ENCODE data around the gene LRRTM1.

Gene LRRTM1

DNA sequence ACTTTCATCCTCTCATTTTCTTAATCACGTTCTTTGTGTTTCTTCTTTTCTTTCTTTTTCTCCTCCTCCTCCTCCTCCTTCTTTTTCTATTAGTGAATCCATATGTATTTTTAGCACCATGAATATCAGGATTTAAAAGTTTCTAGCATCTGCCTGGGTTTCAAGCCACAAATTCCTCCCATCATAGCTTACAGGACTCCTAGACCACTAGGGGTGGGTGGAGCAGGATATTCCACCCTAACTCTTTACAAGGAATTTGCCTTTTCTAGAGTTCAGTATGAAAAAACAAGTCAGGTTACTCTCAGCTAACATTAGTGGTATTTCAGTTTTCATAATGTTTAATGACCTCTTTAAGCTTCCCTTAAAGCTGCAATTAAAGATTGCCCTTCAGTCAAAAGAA lies 19.1 kb upstream of the LRRTM1 start:
- no peak overlapping the region for H3K4me3 ChIP-seq (ENCODE audit: low read length)
- no peak for TF ChIP-seq ZNF274 (IDR thresholded peaks at IDR 0.05; ENCODE audit: low read depth, low read length)

DNA sequence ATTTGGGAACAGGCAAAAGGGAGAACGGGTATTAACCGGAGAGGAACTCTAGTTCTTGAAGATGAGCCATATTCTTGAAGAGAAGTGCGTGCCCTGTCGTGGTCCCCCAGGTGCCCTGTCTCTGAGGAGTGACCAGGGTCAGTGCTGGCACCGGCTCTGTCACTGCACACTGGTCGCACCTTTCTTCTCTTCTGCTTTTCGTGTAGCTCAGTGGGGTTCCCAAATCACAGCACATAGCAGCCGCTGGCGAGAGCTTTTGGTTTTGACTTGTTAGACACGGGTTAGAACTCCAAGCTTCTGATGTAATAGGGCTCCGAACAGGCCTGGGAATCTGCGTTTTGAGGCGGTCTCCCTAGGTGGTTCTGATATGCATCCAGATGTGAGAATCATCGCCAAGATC lies 18.4 kb upstream of the LRRTM1 start:
- H3K4me3 ChIP-seq (ENCODE audit: low read length): no peak overlapping the region
- TF ChIP-seq ZNF274 (IDR thresholded peaks at IDR 0.05; ENCODE audit: low read depth, low read length): no peak

DNA sequence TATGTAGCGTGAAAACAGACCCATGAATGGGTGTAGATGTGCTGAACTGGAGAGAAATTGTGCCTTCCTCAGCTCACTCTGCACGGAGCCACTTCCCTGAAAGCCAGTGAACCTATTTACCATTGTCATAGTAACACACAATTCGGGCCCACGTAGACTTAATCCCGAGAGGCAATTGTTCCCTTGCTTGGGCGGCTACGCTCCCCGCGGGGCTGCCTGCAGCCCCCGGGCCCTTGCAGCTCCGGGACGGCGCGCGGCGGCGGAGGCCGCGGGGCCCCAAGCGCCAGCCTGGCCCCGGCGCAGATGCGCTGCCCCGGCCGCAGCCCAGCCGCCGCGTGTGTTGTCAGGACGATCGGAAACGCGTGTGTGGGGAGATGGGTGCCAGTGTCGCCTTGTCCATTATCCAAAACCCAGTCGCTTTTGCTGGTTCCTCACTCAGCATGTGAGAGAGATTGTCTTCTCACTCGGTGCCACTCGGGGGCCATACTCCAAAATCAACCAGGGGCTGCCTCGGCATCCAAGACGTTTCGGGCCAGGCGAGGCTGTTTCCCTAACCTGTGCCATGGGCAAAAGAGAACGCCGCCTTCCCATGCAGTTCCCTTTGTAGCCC lies 17.9 kb upstream of the LRRTM1 start:
- no peak for TF ChIP-seq ZNF274 (IDR thresholded peaks at IDR 0.05; ENCODE audit: low read depth, low read length)
- H3K4me3 ChIP-seq (ENCODE audit: low read length): no peak overlapping the region

DNA sequence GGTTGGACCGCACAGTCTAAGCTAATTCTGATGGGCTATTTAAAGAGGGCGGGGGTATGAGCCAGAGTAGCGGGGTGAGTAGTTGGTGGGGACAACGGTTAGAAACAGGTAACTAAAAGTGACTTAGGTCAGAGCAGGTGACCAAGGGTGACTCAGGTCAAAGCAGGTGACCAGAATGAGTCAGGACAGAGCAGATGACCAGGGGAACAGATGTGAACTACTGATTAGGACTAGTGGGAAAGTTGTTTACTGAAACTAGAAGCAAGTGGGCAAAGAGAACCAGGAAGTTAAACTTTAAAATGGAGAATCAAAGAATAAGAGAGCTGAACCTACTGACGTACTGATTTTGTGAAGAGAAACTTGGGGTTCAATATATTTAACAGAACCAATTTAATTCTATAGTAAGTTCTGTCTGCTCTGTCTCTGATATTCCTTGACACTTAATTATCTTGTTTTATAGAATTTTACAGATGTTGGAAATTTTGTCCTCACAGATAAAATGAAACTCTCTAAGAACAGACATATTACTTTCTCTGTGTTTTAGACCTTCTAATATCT lies 7.8 kb upstream of the LRRTM1 start:
- TF ChIP-seq ZNF274 (IDR thresholded peaks at IDR 0.05; ENCODE audit: low read depth, low read length): no peak
- H3K4me3 ChIP-seq (ENCODE audit: low read length): no peak overlapping the region

DNA sequence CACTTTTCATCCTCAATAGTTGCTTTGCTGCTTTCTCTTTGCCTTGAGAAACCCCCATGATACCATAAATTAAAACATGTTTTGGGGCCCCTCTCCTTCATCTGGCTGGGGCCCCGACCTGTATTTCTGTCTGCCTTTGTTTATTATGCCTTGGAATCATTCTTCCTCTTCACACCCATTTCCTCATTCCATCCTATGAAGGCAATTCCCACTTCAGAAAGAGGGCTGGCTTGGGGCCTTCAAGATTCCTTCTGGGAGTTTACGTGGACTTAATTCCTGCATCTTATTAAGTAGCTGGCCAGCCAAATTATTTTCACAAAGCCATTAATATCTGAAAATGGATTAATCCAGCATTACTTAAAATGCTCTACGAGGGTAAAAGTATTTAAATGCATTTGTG lies 6.8 kb upstream of the LRRTM1 start:
- TF ChIP-seq ZNF274 (IDR thresholded peaks at IDR 0.05; ENCODE audit: low read depth, low read length): no peak

DNA sequence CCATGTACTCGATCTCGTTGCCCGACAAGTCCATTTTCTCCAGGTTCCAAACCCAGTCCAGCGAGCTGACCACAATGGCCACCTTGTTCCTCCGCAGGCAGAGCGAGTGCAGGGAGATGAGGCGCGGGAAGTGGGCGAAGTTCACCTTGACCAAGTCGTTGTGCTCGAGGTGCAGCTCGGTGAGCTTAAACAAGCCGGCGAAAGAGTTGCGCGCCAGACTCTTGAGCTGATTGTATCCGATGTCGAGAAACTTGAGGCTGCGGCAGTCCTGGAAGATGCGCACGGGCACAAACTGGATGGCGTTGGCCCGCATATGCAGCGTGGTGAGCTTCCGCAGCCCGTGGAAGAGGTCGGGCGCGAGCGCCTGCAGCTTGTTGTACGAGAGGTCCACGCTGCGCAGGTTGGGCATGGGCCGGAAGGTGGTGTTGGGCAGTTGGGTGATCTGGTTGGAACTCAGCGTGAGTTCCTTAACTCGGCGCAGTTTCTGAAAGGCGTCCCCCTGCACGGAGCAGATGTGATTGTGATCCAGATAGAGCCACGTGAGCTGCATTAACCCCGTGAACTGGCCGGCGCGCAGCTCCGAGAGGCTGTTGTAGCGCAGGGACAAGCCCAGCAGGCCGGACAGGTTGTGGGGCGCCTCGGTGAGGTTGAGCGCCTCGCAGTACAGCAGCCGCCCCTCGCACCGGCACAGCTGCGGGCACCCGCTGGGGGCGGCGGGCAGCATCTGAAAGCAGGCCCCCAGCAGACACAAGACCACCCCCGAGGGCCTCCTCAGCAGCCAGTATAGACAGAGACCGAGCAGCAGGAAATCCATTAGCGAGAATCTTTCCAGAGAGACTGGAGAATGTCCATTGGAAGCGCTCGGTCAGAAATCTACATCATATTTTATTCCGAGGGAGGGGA lies 1.3 kb downstream of the LRRTM1 start:
- no peak overlapping the region for H3K4me3 ChIP-seq (ENCODE audit: low read length)
- no peak for TF ChIP-seq ZNF274 (IDR thresholded peaks at IDR 0.05; ENCODE audit: low read depth, low read length)

More for the DNA sequence above, 6.8 kb upstream of the LRRTM1 start:
- H3K4me3 ChIP-seq (ENCODE audit: low read length): no peak overlapping the region

DNA sequence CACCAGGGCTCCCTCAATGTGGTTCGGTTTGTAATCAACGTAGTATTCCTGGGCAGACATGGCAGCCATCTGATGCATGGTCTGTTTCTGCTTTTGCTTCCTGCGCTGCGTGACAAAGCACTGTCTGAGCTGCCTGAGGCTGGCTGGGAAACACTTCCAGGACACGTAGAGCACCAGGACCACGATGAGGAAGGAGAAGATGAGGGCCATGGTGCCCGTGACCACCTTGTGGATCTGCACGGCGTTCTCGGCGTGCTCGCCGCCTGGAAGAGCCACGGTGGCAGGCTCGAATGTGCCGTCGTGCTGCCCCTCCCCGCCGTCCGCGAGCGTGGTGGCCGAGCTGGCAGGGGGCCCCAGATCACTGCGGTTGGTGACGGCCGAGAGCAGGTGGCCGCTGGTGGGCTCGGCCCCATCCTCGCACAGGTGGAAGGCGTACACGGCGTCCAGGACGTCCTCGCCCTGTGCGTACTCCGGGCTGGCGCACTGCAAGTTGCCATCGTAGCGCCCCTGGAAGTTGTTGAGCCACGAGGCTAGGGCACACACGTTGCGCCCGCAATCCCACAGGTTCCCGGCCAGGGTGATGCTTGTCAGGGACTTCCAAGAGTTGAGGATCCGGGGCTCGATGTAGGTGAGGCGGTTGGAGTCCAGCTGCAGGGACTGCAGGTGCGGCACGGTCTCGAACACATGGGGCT lies 2.1 kb downstream of the LRRTM1 start:
- H3K4me3 ChIP-seq (ENCODE audit: low read length): no peak overlapping the region
- no peak for TF ChIP-seq ZNF274 (IDR thresholded peaks at IDR 0.05; ENCODE audit: low read depth, low read length)

DNA sequence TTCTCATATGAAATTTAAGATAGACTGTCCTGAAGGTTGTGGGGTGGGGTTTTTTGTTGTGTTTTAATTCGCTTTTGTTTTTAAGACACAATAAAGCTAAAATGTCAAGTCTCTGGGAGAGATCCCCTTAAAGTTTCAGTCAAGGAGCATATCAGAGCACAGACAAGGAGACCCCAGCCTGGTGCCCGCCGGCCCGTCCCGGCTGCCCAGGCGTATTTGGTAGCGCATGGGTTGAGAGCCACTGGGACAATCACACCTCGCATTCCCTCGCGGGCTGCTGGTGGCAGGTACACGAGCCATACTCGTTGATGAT lies 2.6 kb downstream of the LRRTM1 start:
- no peak overlapping the region for H3K4me3 ChIP-seq (ENCODE audit: low read length)
- TF ChIP-seq ZNF274 (IDR thresholded peaks at IDR 0.05; ENCODE audit: low read depth, low read length): no peak

DNA sequence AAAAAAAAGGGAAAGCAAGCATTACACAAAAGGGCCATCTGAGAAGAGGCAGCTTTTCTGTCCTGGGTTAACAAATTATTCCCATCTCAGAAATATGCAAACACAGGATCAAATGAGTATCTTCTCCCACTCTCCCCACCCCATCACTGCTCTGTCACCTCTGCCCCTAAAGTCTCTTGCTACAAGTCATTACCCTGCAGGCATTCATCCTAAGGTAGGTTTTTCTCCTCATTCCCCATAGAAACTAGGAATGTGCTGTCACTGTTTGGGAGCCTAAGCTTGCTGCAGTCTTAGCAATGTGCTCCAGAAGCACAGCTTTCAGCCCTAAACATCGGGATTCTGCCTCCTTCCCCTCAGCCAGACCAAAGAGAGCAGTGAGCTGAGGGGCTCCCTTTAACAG lies 3.6 kb downstream of the LRRTM1 start:
- no peak for TF ChIP-seq ZNF274 (IDR thresholded peaks at IDR 0.05; ENCODE audit: low read depth, low read length)

DNA sequence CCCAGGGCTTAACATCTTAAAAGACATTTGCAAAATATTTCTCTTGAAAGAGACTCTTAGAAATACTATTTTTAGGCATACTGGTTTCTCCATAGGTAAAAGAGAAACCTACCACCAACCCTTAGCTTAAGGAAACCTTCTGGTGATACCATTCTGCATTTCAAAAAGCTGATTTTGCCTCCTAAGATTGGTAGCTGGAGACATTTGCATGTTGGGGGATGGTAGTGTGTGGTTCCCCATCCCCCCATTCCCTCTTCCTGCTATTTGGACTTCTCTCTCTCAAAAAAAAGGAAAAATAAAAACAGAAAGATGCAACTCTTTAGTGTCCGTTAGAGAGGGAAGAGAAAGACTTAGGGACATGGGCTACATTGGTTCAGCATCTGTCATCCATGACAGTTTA lies 4.2 kb downstream of the LRRTM1 start:
- no peak for TF ChIP-seq ZNF274 (IDR thresholded peaks at IDR 0.05; ENCODE audit: low read depth, low read length)
- H3K4me3 ChIP-seq (ENCODE audit: low read length): no peak overlapping the region

More for the DNA sequence above, 3.6 kb downstream of the LRRTM1 start:
- H3K4me3 ChIP-seq (ENCODE audit: low read length): no peak overlapping the region

DNA sequence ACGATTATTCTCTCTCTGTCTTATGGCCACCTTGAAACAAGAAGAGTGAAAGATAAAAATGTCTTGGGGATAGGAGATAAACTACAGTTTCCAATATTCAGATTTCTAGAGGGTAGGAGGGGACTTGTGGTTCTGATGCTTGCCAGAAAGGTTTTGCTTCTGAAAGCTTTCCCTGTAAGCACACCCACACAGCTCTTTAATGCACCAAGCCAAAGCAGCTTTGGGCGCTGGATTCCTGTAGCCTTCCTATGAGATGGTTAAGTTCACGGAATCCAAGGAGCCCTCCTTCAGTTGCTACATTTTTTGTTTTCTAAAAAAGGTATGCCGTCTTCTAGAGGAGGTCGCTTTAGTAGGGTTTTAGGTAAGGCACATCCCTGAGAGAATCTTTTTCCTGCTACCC lies 4.9 kb downstream of the LRRTM1 start:
- no peak for TF ChIP-seq ZNF274 (IDR thresholded peaks at IDR 0.05; ENCODE audit: low read depth, low read length)
- no peak overlapping the region for H3K4me3 ChIP-seq (ENCODE audit: low read length)

DNA sequence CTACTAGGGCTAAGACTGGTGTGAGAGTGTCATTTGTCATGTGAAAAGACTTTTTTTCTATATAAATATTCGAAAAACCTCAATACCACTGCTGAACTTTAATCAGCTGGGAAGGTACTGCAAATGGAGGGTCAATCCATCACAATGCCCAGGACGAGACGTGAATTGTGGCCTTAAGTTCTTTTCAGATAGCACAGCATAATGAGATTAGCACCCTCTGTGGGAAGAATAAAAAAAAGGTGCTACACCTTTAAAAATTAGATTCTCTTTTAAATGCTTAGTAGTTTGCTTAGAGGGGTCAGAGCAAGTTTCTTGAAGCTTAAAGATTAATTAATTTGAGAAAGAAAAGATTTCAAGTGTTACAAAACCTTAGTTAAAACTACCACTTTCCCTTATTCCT lies 5.6 kb downstream of the LRRTM1 start:
- no peak overlapping the region for H3K4me3 ChIP-seq (ENCODE audit: low read length)
- TF ChIP-seq ZNF274 (IDR thresholded peaks at IDR 0.05; ENCODE audit: low read depth, low read length): no peak

DNA sequence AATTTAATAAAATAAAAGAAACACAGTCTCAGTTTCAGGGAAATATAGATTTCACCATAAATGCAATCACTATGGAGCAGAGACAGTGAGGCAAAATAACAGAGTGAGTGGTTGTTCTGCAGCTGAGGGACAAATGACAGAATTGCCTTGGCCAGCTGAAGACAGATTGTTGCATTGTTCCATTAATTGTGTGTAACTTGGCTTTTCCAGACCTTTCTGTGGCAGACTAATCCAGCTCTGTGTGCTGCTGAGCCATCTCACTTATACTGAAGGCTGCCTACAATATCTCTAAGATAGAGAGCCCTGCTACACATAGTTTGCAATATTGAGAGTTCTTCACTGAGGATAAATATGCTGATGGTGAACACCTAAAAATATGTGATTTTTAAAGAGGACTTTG lies 11.5 kb downstream of the LRRTM1 start:
- TF ChIP-seq ZNF274 (IDR thresholded peaks at IDR 0.05; ENCODE audit: low read depth, low read length): no peak
- H3K4me3 ChIP-seq (ENCODE audit: low read length): no peak overlapping the region

DNA sequence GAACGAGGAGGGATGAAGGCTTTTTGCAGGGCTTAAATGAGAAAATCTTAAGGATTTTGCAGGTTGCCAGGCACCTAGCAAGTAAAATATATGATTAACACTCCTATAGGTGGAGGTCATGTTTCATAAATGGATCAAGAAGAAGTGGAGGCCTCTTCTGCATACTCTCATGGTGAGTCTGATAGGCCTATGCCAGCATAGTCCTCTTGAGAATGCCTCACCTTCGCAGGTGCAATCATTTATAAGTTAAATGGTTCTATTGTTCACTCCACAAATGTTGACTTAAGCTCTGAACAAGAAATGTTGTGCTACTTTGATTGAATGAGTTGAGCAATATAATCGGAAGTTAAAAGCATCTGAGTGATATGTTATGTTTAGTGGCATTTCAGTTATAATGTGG lies 12.1 kb downstream of the LRRTM1 start:
- TF ChIP-seq ZNF274 (IDR thresholded peaks at IDR 0.05; ENCODE audit: low read depth, low read length): no peak
- H3K4me3 ChIP-seq (ENCODE audit: low read length): no peak overlapping the region

DNA sequence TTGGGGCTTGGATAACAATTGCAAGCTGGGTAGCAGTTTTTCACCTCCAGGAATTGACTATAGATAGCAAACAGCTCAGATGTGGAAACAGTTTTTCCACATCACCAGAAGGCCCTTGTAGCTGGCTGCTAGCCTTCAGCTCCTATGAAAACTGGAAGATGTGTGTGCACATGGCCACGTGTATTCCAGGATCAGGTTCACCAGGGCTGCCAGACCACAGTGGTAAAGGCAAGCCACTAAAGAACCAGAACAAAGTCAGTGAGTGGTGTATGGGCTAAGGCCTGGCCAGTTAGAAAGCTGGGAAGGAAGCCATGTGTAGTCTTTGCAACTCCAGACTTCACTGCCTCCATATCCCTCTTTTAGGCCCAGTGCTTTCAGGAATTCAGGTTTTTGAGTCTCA lies 12.9 kb downstream of the LRRTM1 start:
- H3K4me3 ChIP-seq (ENCODE audit: low read length): no peak overlapping the region
- TF ChIP-seq ZNF274 (IDR thresholded peaks at IDR 0.05; ENCODE audit: low read depth, low read length): no peak
